ENCODE data around the gene FAM72D. TPM values are rescaled to one million over a fixed set of nuclear protein-coding genes. Genes with fewer than 3 reads are reported as not detected.
"Not testable (repeated sequence)": the region's sequence is repeated elsewhere in the genome, so short reads cannot be mapped to it uniquely, and the experiment has no call there.

FAM72D gene
- total RNA-seq, 1 donor from 2014 or later, result 1.1 TPM

GRCh38 chr1:145082483-145083255, 13.1 kb upstream of the FAM72D start:
- DNase-seq (ENCODE audit: extremely low read depth, low read depth, low spot score), result not testable (repeated sequence)

GRCh38 chr1:145093517-145094149, 2.1 kb upstream of the FAM72D start:
- not testable (repeated sequence) for DNase-seq (ENCODE audit: extremely low read depth, low read depth, low spot score)

DNA sequence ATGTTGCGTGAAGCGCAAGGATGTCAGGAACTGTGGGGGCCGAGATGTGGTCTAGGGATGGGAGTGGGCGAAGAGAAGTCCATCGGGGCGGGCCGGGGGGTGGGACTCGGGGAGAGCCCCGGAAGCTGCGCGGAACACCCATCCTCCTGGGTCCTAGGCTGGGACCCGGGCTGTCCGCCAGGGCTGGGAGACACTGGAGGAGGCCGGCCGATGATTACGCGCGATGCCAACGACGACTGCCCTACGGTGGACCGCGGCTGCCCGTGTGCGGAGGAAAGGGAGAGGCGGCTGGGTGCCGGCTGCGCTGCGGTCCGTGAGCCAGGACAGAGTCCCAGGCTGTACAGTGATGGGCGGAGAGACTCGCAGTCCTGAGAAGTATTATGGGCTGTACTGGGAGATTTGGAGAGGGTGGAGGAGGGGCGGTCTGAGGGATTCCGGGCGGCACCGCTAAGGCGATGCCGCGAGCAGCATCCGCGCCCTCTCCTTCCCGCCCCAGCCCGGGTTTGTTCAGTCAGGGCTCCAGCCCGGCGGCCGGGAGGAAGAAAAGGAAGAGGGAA, 1.0 kb upstream of the FAM72D start:
- not testable (repeated sequence) for DNase-seq (ENCODE audit: extremely low read depth, low read depth, low spot score)

DNA sequence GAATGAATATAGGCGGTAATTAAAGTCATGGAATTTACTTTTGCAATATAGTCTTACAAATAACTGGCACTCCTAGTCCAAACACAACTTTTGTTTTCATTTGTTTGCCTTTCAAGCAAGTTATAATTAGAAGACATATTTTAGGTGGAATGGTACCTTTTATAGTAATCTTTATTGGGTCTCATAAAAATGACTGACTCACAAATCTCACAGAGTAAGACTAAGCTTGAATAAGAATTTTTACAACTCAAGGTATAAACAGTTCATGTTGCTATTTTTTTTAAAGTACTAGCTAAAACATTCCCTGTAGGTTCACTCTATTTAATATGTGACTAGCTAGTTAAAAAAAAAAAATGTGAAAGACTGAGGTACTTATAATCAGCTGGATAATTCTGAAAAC, 6.0 kb downstream of the FAM72D start:
- DNase-seq (ENCODE audit: extremely low read depth, low read depth, low spot score), result not testable (repeated sequence)

GRCh38 chr1:145103294-145103693, 7.5 kb downstream of the FAM72D start:
- not testable (repeated sequence) for DNase-seq (ENCODE audit: extremely low read depth, low read depth, low spot score)

DNA sequence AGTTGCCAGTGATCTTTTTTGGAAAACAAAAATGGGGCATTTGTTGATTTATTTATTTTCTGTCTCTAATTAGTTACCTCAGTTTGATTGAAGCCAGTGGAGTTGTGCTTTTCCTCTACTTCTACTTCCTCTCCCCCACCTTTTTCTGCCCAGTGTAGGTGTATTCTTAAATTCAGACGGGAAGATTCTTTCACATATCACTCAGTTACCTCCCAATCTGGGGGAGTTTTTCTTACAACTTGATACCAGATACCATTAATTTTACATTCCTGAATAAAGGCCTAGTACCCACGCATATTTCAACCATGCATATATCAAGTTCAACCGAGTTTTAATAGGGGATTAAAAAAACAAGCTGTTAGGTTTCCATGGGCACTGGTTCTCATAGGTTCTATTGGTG, 15.9 kb downstream of the FAM72D start:
- DNase-seq (ENCODE audit: extremely low read depth, low read depth, low spot score), result not testable (repeated sequence)

DNA sequence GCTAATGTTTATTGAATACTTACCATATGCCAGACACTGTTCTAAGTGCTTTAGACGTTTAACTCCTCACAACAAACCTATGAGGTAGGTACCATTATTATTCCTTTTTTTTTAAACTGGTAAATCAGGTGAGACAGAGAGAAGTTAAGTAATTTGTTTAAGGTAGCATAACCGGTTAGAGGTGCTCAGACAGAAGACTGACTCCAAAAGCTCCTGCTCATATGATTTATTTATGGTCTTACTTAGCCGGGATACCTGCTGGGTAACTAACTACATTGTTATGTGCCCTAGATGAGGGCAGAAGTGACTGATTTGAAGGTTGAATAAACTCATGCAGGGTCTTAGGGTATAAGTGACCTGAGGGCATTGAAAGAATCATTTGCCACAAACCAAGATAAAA, 16.9 kb downstream of the FAM72D start:
- DNase-seq (ENCODE audit: extremely low read depth, low read depth, low spot score), result not testable (repeated sequence)

- not testable (repeated sequence) for DNase-seq (ENCODE audit: extremely low read depth, low read depth, low spot score)
Measured at GRCh38 chr1:145114560-145115057, 18.8 kb downstream of the FAM72D start.

DNA sequence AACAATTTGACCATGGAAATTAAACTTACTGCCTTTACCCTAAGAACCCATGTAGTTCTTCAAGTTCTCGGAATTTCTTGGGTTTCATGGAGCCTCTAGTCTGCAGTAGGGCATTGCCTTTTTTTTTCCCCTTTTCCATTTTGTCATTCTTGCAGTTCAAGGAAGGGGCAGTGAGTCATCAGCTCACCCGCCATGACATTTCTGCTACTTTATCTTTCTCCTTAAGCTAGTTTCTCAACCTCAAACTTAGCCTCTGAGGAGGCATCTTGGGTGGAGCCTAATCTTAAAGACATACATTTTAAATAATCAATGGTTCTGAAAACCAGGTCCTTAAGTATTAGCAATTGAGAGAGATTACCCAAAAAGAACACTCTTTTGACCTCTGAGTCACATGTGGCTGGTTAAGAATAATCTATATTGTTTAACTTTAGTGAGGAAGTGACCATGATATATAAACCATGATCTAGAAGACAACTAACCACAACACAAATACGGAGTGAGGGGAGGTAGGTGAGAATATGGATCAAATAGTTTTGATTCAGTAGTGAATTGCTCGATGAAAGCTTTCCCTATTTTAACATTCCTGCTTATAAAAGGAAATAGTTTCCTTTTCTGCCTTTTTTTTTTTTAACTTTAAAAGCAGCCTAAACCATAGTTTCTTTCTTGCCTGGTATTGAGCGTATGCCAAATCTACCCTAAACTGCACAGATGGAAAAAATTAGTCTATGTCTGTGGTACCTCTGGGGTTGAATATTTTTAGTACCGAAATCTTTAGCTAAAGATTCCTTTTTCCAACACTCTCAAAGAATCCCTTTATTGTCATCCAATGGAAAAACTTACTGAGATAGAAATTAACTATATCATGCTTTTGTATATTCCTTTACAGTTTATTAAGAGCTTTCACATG, 20.1 kb downstream of the FAM72D start:
- not testable (repeated sequence) for DNase-seq (ENCODE audit: extremely low read depth, low read depth, low spot score)

GRCh38 chr1:145119842-145120241, 24.1 kb downstream of the FAM72D start:
- not testable (repeated sequence) for DNase-seq (ENCODE audit: extremely low read depth, low read depth, low spot score)

DNA sequence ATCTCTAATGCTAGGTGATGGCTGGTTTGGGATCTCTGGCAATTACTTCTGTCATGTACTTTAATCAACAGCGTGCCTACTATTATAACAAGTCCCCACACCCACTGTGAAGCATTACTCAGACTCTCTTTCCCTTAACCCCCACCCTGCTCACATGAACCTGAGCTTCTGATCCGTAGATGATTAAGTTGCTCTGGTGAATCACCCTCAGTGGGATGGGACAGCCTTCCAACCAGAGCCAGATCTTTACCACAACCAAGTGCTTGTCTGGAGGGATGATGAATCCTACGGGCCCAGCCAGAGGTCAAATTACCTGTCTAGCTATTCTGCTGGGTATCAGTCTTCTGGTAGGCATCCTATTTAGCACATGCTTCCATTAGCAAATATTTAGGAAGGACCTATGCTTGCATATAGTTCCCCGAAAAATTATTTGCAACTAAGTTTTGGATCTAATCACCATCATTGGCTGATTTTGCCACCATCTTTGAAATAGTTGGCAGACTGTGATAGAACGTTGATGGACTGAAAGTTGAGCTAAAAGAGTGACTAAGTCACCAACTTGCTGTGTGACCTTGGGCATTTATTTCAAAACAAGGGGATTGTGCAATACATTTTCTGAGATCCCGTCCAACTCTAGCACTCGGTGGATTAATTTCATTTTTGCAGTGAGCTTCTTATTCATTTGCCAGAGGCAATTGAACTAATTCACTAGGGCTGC, 26.7 kb downstream of the FAM72D start:
- DNase-seq (ENCODE audit: extremely low read depth, low read depth, low spot score), result not testable (repeated sequence)

DNA sequence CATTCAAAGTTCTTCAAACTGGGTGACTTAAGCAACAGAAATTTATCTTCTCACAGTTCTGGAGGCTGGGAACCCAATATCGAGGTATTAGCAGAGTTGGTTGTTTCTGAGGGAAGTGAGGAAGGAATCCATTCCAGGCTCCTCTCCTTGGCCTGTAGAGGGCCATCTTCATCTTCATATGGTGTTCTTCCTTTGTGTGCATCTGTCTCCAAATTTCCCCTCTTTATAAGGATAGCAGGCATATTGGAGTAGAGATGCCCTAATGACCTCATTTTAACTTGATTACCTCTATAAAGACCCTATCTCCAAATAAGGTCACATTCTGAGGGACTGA, 27.3 kb downstream of the FAM72D start:
- DNase-seq (ENCODE audit: extremely low read depth, low read depth, low spot score), result not testable (repeated sequence)

GRCh38 chr1:145123992-145124641, 28.3 kb downstream of the FAM72D start:
- DNase-seq (ENCODE audit: extremely low read depth, low read depth, low spot score), result not testable (repeated sequence)

DNA sequence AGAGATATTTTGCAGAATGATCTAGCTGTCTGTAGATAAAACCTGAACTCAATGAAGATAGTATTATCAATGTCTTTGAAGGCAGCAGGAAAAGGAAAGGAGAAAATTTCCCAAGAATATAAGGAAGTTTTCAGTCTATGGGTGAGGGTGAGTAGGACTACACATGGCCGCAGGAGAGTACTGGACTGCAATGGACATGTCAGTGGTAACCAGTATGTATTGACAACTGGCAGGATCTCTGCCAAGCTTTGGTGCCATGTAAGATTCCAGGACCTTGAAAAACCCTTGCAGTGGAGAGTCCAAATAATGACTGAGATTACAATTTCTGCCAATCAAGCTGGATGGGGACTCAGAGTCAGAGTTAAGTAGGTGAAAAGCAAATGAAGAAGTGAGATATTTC, 29.3 kb downstream of the FAM72D start:
- DNase-seq (ENCODE audit: extremely low read depth, low read depth, low spot score), result not testable (repeated sequence)

- not testable (repeated sequence) for DNase-seq (ENCODE audit: extremely low read depth, low read depth, low spot score)
Measured at GRCh38 chr1:145127144-145127543, 31.4 kb downstream of the FAM72D start.

DNA sequence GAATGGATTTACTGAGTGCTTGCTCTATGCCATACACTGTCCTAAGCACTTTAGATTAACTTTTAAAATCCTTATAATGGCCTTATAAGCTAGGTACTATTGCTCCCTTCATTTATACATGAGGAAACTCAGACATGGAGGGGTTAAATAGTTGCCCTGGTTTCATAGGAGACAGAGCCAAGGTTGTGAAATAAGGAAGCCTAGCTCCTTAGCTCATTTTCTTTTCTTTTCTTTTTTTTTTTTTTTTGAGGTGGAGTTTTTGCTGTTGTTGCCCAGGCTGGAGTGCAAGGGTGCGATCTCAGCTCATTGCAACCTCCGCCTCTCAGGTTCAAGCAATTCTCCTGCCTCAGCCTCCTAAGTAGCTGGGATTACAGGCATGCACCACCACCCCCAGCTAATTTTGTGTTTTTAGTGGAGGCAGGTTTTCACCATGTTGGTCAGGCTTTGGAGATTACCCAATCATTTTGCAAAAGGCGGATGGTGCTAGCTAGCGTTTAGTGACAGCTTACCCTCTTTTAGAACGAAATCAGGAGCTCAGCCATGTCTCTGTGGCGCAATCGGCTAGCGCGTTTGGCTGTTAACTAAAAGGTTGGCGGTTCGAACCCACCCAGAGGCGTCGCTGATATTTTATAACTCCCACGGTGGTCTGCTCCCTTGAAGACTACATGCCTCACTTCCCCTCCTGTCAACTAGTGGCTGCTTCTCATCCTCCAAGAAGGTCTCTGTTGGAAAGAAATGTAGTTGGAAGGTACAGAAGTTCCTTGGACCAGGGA, 33.1 kb downstream of the FAM72D start:
- DNase-seq (ENCODE audit: extremely low read depth, low read depth, low spot score), result not testable (repeated sequence)

DNA sequence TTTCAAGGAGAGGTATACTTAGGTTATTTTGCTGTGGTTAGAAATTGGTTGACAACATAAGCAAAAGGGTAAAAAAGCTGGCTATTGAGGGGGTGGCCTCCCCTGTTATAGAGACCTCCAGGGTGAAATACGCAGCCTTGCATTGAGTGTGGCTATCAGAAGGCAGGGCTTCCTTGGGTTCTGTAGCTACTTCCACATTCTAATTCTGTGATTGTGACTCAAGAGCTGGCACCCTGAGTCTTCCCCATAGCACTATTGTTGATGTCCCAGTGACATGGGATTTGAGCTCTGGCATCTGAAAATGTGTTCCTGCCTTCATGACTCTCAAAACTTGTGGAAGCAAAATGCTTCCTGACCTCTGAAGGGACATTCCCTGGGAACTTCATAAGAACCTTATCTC, 38.7 kb downstream of the FAM72D start:
- not testable (repeated sequence) for DNase-seq (ENCODE audit: extremely low read depth, low read depth, low spot score)

DNA sequence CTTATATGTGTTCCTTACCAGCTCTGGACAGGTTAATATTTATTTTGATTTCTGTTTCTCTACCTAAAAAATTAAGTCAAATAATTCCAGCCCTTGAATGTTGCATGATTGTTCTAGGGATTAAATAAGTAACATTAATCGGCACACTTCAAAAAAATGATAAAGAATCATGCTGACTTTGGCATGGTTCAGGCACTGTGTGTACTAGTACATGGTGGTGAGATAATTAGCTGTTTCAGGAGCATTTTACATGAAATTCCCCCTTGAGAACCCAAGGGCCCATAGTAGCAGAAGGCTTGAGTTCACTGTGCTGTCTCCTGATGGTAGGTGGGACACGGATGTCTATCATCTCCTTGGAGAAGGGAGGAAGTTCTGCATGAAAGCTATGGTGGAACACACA, 44.8 kb downstream of the FAM72D start:
- DNase-seq (ENCODE audit: extremely low read depth, low read depth, low spot score), result not testable (repeated sequence)

Measured in glomerular endothelial cell (primary cell).